HepG2 (cell line): ENCODE measurements around the gene ZFYVE27. TPM values are rescaled to one million over a fixed set of nuclear protein-coding genes. Genes with fewer than 3 reads are reported as not detected.

Experiments used
- AGO1 ChIP-seq: fragments of 200-400 bp; formaldehyde crosslinking; IDR thresholded peaks from 2 replicates; pipeline ENCODE4 v1.6.1; 2017; ENCODE audit warnings: mild to moderate bottlenecking, low read depth, low read length, moderate library complexity; ENCODE audit not compliant: poor library complexity, severe bottlenecking
- ELF3 ChIP-seq: IDR thresholded peaks from 2 replicates; pipeline ENCODE4 v1.6.1; 2016; ENCODE audit warnings: missing genetic modification reagents, missing compliant biosample characterization
- ONECUT2 ChIP-seq: sonication (generic); formaldehyde crosslinking; IDR thresholded peaks from 2 replicates; pipeline ENCODE4 v1.4.0; 2020; ENCODE audit warnings: missing genetic modification reagents
- RORA ChIP-seq: sonication (generic); formaldehyde crosslinking; IDR thresholded peaks from 2 replicates; pipeline ENCODE4 v1.5.0; 2020; ENCODE audit warnings: mild to moderate bottlenecking, missing genetic modification reagents, moderate library complexity
- ZC3H4 ChIP-seq: sonication (generic); formaldehyde crosslinking; IDR thresholded peaks from 2 replicates; pipeline ENCODE4 v1.4.0; 2020; ENCODE audit warnings: missing genetic modification reagents, borderline replicate concordance
- ZIK1 ChIP-seq: sonication (generic); formaldehyde crosslinking; IDR thresholded peaks from 2 replicates; pipeline ENCODE4 v1.5.0; 2020; ENCODE audit warnings: mild to moderate bottlenecking, low read depth, missing genetic modification reagents, borderline replicate concordance
- ZNF253 ChIP-seq: sonication (generic); formaldehyde crosslinking; IDR thresholded peaks from 2 replicates; pipeline ENCODE4 v1.8.0; 2022; ENCODE audit warnings: mild to moderate bottlenecking, missing genetic modification reagents, borderline replicate concordance
- ZNF367 ChIP-seq: sonication (generic); formaldehyde crosslinking; IDR thresholded peaks from 2 replicates; pipeline ENCODE4 v1.4.0; 2020; ENCODE audit warnings: missing genetic modification reagents, borderline replicate concordance
- ZNF713 ChIP-seq: sonication (generic); formaldehyde crosslinking; IDR thresholded peaks from 2 replicates; pipeline ENCODE4 v1.4.0; 2020; ENCODE audit warnings: mild to moderate bottlenecking, missing genetic modification reagents
- ZNF749 ChIP-seq: sonication (generic); formaldehyde crosslinking; IDR thresholded peaks from 2 replicates; pipeline ENCODE4 v1.8.0; 2022; ENCODE audit warnings: mild to moderate bottlenecking, missing genetic modification reagents, moderate library complexity, borderline replicate concordance
- polyA plus RNA-seq, 8 experiments: library from polyadenylated mRNA; depleted of rRNA in 3 of 8; stranded (reverse) in 7 of 8; unstranded in 1 of 8; fragments of >200 nt; fragmentation: Illumina TruSeq in 4 of 8; extraction: Trizol in 4 of 8; gene quantifications; 2 replicates each; pipeline versions ENCODE4 v1.2.1 to v1.2.3, GENCODE V29; 2011 to 2016; ENCODE audit warnings: low read depth in 4 of 8, missing spikeins in 1 of 8, mixed read lengths in 1 of 8; ENCODE audit not compliant: insufficient read depth in 1 of 8
- total RNA-seq, 5 experiments: library from RNA; depleted of rRNA; stranded (reverse); fragments of >200 nt; fragmentation: Illumina TruSeq; extraction: Trizol; gene quantifications; 2 replicates each; pipeline ENCODE4 v1.2.3, GENCODE V29; 2016; ENCODE audit warnings: low read depth in 1 of 5
- TF ChIP-seq, protein P1 (sequence below): sonication (generic); formaldehyde crosslinking; IDR thresholded peaks from 2 replicates; pipeline ENCODE4 v1.9.0; 2022; ENCODE audit warnings: missing genetic modification reagents, mild to moderate bottlenecking, borderline replicate concordance
- TF ChIP-seq, protein P2 (sequence below): sonication (generic); formaldehyde crosslinking; IDR thresholded peaks from 2 replicates; pipeline ENCODE4 v1.4.0; 2020; ENCODE audit warnings: missing genetic modification reagents; ENCODE audit errors: not compliant biosample characterization
- TF ChIP-seq, protein P3 (sequence below): sonication (generic); formaldehyde crosslinking; conservative IDR thresholded peaks from 2 replicates; pipeline ENCODE4 v1.4.0; 2020; ENCODE audit warnings: missing genetic modification reagents
- TF ChIP-seq, protein P4 (sequence below): sonication (generic); formaldehyde crosslinking; IDR thresholded peaks from 2 replicates; pipeline ENCODE4 v1.4.0; 2020; ENCODE audit warnings: missing genetic modification reagents

Gene ZFYVE27
- total and polyA plus RNA-seq, 2 of the 13 experiments (the other 11 are each of a cell fraction or from before 2014, with no cell fraction given): 19.7 to 20.5 TPM

DNA sequence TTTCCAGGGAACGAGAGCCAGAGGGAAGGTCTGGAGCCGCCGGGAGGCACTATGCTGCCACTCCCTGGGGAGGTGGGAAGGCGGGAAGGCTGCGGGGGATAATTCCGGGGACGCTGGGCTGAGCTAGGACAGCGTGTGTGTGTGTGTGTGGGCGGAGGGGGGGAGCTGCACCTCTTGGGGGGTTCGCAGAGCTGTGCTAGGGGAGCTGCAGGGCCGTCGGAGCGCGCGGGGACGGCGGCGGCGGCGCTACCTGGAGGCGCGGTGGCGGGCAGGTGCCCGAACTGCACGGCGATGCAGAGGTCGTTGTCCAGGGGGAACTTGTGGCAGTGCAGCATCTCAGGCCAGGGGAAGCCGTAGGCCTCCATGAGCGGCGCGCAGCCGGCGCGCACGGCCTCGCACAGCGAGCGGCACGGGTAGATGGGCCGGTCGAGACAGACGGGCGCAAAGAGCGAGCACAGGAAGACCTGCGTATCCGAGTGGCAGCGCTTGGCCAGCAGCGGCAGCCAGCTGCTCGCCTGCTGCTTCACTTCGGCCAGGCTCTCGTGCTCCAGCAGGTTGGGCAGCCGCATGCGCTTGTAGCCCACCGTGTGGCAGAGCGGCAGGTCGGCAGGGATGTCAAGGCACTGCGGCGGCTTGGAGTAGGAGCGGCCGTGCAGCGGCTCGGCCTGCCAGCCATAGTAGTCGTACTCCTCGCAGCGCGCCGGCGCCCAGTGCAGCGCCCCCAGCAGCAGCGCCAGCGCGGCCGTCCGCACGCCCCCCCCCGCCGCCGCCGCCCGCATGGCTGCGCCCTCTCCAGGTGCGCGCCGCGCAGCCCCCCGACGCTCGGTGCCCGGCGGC, 34.3 kb downstream of the ZFYVE27 start (continued):
- no peak for TF ChIP-seq RORA
- no peak for TF ChIP-seq ZIK1 (CRISPR knock-in tag)
- TF ChIP-seq ONECUT2: no peak
- no peak for TF ChIP-seq ZNF253
- TF ChIP-seq, protein P1, sequence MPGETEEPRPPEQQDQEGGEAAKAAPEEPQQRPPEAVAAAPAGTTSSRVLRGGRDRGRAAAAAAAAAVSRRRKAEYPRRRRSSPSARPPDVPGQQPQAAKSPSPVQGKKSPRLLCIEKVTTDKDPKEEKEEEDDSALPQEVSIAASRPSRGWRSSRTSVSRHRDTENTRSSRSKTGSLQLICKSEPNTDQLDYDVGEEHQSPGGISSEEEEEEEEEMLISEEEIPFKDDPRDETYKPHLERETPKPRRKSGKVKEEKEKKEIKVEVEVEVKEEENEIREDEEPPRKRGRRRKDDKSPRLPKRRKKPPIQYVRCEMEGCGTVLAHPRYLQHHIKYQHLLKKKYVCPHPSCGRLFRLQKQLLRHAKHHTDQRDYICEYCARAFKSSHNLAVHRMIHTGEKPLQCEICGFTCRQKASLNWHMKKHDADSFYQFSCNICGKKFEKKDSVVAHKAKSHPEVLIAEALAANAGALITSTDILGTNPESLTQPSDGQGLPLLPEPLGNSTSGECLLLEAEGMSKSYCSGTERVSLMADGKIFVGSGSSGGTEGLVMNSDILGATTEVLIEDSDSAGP (CRISPR knock-in tag): peak; percentile 18; the same call in 1 of the 2 replicates
- TF ChIP-seq ZNF749 (CRISPR knock-in tag): no peak
- TF ChIP-seq ZNF713 (CRISPR knock-in tag): no peak
- TF ChIP-seq, protein P2, sequence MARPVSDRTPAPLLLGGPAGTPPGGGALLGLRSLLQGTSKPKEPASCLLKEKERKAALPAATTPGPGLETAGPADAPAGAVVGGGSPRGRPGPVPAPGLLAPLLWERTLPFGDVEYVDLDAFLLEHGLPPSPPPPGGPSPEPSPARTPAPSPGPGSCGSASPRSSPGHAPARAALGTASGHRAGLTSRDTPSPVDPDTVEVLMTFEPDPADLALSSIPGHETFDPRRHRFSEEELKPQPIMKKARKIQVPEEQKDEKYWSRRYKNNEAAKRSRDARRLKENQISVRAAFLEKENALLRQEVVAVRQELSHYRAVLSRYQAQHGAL (CRISPR knock-in tag): no peak
- TF ChIP-seq, protein P3, sequence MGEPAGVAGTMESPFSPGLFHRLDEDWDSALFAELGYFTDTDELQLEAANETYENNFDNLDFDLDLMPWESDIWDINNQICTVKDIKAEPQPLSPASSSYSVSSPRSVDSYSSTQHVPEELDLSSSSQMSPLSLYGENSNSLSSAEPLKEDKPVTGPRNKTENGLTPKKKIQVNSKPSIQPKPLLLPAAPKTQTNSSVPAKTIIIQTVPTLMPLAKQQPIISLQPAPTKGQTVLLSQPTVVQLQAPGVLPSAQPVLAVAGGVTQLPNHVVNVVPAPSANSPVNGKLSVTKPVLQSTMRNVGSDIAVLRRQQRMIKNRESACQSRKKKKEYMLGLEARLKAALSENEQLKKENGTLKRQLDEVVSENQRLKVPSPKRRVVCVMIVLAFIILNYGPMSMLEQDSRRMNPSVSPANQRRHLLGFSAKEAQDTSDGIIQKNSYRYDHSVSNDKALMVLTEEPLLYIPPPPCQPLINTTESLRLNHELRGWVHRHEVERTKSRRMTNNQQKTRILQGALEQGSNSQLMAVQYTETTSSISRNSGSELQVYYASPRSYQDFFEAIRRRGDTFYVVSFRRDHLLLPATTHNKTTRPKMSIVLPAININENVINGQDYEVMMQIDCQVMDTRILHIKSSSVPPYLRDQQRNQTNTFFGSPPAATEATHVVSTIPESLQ (CRISPR knock-in tag): no peak
- TF ChIP-seq ZC3H4 (CRISPR knock-in tag): no peak
- TF ChIP-seq, protein P4, sequence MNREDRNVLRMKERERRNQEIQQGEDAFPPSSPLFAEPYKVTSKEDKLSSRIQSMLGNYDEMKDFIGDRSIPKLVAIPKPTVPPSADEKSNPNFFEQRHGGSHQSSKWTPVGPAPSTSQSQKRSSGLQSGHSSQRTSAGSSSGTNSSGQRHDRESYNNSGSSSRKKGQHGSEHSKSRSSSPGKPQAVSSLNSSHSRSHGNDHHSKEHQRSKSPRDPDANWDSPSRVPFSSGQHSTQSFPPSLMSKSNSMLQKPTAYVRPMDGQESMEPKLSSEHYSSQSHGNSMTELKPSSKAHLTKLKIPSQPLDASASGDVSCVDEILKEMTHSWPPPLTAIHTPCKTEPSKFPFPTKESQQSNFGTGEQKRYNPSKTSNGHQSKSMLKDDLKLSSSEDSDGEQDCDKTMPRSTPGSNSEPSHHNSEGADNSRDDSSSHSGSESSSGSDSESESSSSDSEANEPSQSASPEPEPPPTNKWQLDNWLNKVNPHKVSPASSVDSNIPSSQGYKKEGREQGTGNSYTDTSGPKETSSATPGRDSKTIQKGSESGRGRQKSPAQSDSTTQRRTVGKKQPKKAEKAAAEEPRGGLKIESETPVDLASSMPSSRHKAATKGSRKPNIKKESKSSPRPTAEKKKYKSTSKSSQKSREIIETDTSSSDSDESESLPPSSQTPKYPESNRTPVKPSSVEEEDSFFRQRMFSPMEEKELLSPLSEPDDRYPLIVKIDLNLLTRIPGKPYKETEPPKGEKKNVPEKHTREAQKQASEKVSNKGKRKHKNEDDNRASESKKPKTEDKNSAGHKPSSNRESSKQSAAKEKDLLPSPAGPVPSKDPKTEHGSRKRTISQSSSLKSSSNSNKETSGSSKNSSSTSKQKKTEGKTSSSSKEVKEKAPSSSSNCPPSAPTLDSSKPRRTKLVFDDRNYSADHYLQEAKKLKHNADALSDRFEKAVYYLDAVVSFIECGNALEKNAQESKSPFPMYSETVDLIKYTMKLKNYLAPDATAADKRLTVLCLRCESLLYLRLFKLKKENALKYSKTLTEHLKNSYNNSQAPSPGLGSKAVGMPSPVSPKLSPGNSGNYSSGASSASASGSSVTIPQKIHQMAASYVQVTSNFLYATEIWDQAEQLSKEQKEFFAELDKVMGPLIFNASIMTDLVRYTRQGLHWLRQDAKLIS (CRISPR knock-in tag): no peak
- no peak for TF ChIP-seq ZNF367 (CRISPR knock-in tag)
- TF ChIP-seq ELF3: no peak
- no peak for TF ChIP-seq AGO1
